GM23338 (cell line): ENCODE measurements around the gene PGLYRP1. TPM values are rescaled to one million over a fixed set of nuclear protein-coding genes. Genes with fewer than 3 reads are reported as not detected.

Source experiments
- ATAC-seq: fragments of 200-7000 bp; cut with Tn5 transposase; 3 replicates; pipeline ENCODE4 v1.9.1; 2020
- DNase-seq: peaks from one replicate; pipeline ENCODE4 v3.0.0-alpha.2; 2015; ENCODE audit warnings: low spot score
- H2AFZ ChIP-seq: fragments of 200-600 bp; sonication (generic); 2 replicates; pipeline ENCODE4 v1.8.0; 2016; ENCODE audit warnings: antibody characterized with exemption, mild to moderate bottlenecking, moderate library complexity
- H3F3A ChIP-seq: fragments of 200-600 bp; sonication (generic); replicated peaks from 2 replicates; pipeline ENCODE4 v1.8.0; 2017; ENCODE audit warnings: antibody characterized with exemption, mixed run types, low read depth
- H3K27ac ChIP-seq: fragments of 200-600 bp; sonication (generic); 2 replicates; pipeline ENCODE4 v1.6.1; 2016; ENCODE audit warnings: low read depth
- H3K27me3 ChIP-seq: fragments of 200-600 bp; sonication (generic); 2 replicates; pipeline ENCODE4 v1.8.0; 2016; ENCODE audit warnings: mild to moderate bottlenecking, mixed run types, moderate library complexity; ENCODE audit not compliant: insufficient read depth
- H3K36me3 ChIP-seq: fragments of 200-600 bp; sonication (generic); 2 replicates; pipeline ENCODE4 v1.8.0; 2016; ENCODE audit warnings: mild to moderate bottlenecking; ENCODE audit not compliant: insufficient read depth
- H3K4me1 ChIP-seq: fragments of 200-600 bp; sonication (generic); 2 replicates; pipeline ENCODE4 v1.8.0; 2016; ENCODE audit warnings: mild to moderate bottlenecking, moderate library complexity; ENCODE audit not compliant: insufficient read depth
- H3K4me2 ChIP-seq: fragments of 200-600 bp; sonication (generic); 2 replicates; pipeline ENCODE4 v1.7.1; 2017; ENCODE audit warnings: mixed run types
- H3K4me3 ChIP-seq: fragments of 200-600 bp; sonication (generic); 2 replicates; pipeline ENCODE4 v1.6.1; 2016; ENCODE audit warnings: mixed run types
- H3K79me2 ChIP-seq: fragments of 200-600 bp; sonication (generic); replicated peaks from 2 replicates; pipeline ENCODE4 v1.8.0; 2017; ENCODE audit warnings: mild to moderate bottlenecking; ENCODE audit not compliant: insufficient read depth
- H3K9me2 ChIP-seq: fragments of 200-600 bp; sonication (generic); 2 replicates; pipeline ENCODE4 v1.8.0; 2017; ENCODE audit not compliant: insufficient read depth
- H4K20me1 ChIP-seq: fragments of 200-600 bp; sonication (generic); replicated peaks from 2 replicates; pipeline ENCODE4 v1.8.0; 2017; ENCODE audit warnings: mild to moderate bottlenecking; ENCODE audit not compliant: insufficient read depth
- H3K27ac Mint-ChIP-seq: 2 replicates; pipeline ENCODE4 v1.8.0; 2020; ENCODE audit warnings: inconsistent platforms, mild to moderate bottlenecking, moderate library complexity, mixed read lengths
- H3K27me3 Mint-ChIP-seq: 3 replicates; pipeline ENCODE4 v1.8.0; 2022; ENCODE audit warnings: low read depth, mild to moderate bottlenecking, moderate library complexity, mixed read lengths, inconsistent platforms; ENCODE audit not compliant: insufficient read depth, poor library complexity
- H3K36me3 Mint-ChIP-seq: 3 replicates; pipeline ENCODE4 v1.8.0; 2021; ENCODE audit warnings: low read depth, mild to moderate bottlenecking, inconsistent platforms, moderate library complexity, mixed read lengths
- H3K4me1 Mint-ChIP-seq: 3 replicates; pipeline ENCODE4 v1.8.0; 2020; ENCODE audit warnings: mild to moderate bottlenecking, inconsistent platforms, mixed read lengths
- H3K4me3 Mint-ChIP-seq: 3 replicates; pipeline ENCODE4 v1.8.0; 2021; ENCODE audit warnings: moderate library complexity, mild to moderate bottlenecking, inconsistent platforms, mixed read lengths
- H3K9me3 Mint-ChIP-seq: 3 replicates; pipeline ENCODE4 v1.8.0; 2020; ENCODE audit warnings: moderate library complexity, mild to moderate bottlenecking, inconsistent platforms, mixed read lengths
- CREB1 ChIP-seq: fragments of 250-450 bp; sonication (Bioruptor Pico); IDR thresholded peaks from 2 replicates; pipeline ENCODE4 v1.5.0; 2020; ENCODE audit warnings: low read depth, mild to moderate bottlenecking, moderate library complexity
- ETS1 ChIP-seq: IDR thresholded peaks from 2 replicates; pipeline ENCODE4 v1.6.1; 2016; ENCODE audit warnings: antibody characterized with exemption
- EZH2phosphoT487 ChIP-seq: fragments of 200-600 bp; sonication (generic); IDR thresholded peaks from one replicate; pipeline ENCODE4 v1.8.1; 2018; ENCODE audit warnings: antibody characterized with exemption; ENCODE audit not compliant: unreplicated experiment
- JUNB ChIP-seq: IDR thresholded peaks from one replicate; pipeline ENCODE4 v1.6.1; 2016; ENCODE audit warnings: antibody characterized with exemption; ENCODE audit not compliant: unreplicated experiment
- POLR2AphosphoS5 ChIP-seq: IDR thresholded peaks from 2 replicates; pipeline ENCODE4 v1.6.1; 2016; ENCODE audit warnings: antibody characterized with exemption, low read depth
- polyA plus RNA-seq: library from polyadenylated mRNA; unstranded; fragments of >200 nt; fragmentation: Nextera tagmentation; extraction: Ambion mirVana; gene quantifications from 2 replicates; pipeline ENCODE4 v1.2.1, GENCODE V29; 2016
- total RNA-seq: library from RNA; depleted of rRNA; stranded (reverse); fragments of >200 nt; shearing (Covaris generic); gene quantifications from 2 replicates; pipeline ENCODE4 v1.2.3, GENCODE V29; 2014
- TF ChIP-seq, protein P1 (sequence below), 2 experiments: fragments of 200-600 bp in 1 of 2; sonication (generic) in 1 of 2; conservative IDR thresholded peaks; 2 replicates each; pipeline versions ENCODE4 v1.5.1 to v1.6.1; 2016 to 2017; ENCODE audit warnings: antibody characterized with exemption in 2 of 2, low read depth in 2 of 2, mild to moderate bottlenecking in 2 of 2, moderate library complexity in 1 of 2
- TF ChIP-seq, protein P2 (sequence below): IDR thresholded peaks from one replicate; pipeline ENCODE4 v1.6.1; 2018; ENCODE audit warnings: antibody characterized with exemption; ENCODE audit not compliant: unreplicated experiment

Gene PGLYRP1
- total and polyA plus RNA-seq, 2 experiments from 2014 or later: not detected

- Histone ChIP-seq H3K79me2 (no peaks in the 10 kb centered on the region), H2AFZ (no peak overlapping the region), H3K9me2 (no peaks in the 10 kb centered on the region), H3K36me3 (no peaks in the 10 kb centered on the region), H3F3A (peaks cover 5% of the 10 kb centered on the region; the same call in 1 of the 2 replicates), H3K27ac (no peak overlapping the region), H3K4me2 (peak overlapping the region; percentile 78), H3K4me1 (peaks cover 3% of the 10 kb centered on the region; the same call in 1 of the 2 replicates), H4K20me1 (peaks cover 5% of the 10 kb centered on the region; the same call in 1 of the 2 replicates), H3K27me3 (0 out of 2 replicates have a peak, but pooled peaks cover 2% of the 10 kb centered on the region), H3K4me3 (peak overlapping the region; percentile 59)
- no peak overlapping the region for H3K27ac Mint-ChIP-seq
- no peaks in the 10 kb centered on the region for H3K36me3 Mint-ChIP-seq
- H3K27me3 Mint-ChIP-seq: peaks cover 17% of the 10 kb centered on the region
- TF ChIP-seq EZH2phosphoT487: no peak
- no peaks in the 10 kb centered on the region for H3K9me3 Mint-ChIP-seq
- ATAC-seq (no peak), DNase-seq (no peak)
- peak overlapping the region; percentile 62 for H3K4me3 Mint-ChIP-seq
- H3K4me1 Mint-ChIP-seq: peaks cover 28% of the 10 kb centered on the region
Observed at GRCh38 chr19:45972081-45972946, 50.5 kb downstream of the PGLYRP1 start.

GRCh38 chr19:45971260-45971902 is 51.5 kb downstream of the PGLYRP1 start:
- ATAC-seq: no peak
- H3K27me3 ChIP-seq: 0 out of 2 replicates have a peak, but pooled peaks cover 2% of the 10 kb centered on the region
- Mint-ChIP-seq H3K27ac (no peak overlapping the region), H3K36me3 (no peaks in the 10 kb centered on the region), H3K4me3 (peak overlapping the region; percentile 62; the same call in 2 of the 3 replicates), H3K9me3 (no peaks in the 10 kb centered on the region), H3K4me1 (peaks cover 29% of the 10 kb centered on the region), H3K27me3 (peaks cover 17% of the 10 kb centered on the region)
- no peaks in the 10 kb centered on the region for H3K79me2 ChIP-seq
- H3K4me3 ChIP-seq: no peak overlapping the region
- no peak overlapping the region for H2AFZ ChIP-seq
- H3K27ac ChIP-seq: no peak overlapping the region
- no peak for DNase-seq
- peak overlapping the region; percentile 29; the same call in 1 of the 2 replicates for H3K4me2 ChIP-seq
- TF ChIP-seq, protein P1, sequence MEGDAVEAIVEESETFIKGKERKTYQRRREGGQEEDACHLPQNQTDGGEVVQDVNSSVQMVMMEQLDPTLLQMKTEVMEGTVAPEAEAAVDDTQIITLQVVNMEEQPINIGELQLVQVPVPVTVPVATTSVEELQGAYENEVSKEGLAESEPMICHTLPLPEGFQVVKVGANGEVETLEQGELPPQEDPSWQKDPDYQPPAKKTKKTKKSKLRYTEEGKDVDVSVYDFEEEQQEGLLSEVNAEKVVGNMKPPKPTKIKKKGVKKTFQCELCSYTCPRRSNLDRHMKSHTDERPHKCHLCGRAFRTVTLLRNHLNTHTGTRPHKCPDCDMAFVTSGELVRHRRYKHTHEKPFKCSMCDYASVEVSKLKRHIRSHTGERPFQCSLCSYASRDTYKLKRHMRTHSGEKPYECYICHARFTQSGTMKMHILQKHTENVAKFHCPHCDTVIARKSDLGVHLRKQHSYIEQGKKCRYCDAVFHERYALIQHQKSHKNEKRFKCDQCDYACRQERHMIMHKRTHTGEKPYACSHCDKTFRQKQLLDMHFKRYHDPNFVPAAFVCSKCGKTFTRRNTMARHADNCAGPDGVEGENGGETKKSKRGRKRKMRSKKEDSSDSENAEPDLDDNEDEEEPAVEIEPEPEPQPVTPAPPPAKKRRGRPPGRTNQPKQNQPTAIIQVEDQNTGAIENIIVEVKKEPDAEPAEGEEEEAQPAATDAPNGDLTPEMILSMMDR (conservative IDR thresholded peaks at IDR 0.05; ENCODE audit: low read depth in 2 of 2): no peak
- H3K36me3 ChIP-seq: no peaks in the 10 kb centered on the region
- H4K20me1 ChIP-seq: peaks cover 5% of the 10 kb centered on the region; the same call in 1 of the 2 replicates
- peaks cover 3% of the 10 kb centered on the region; the same call in 1 of the 2 replicates for H3K4me1 ChIP-seq
- H3K9me2 ChIP-seq: no peaks in the 10 kb centered on the region
- peaks cover 9% of the 10 kb centered on the region; the same call in 1 of the 2 replicates for H3F3A ChIP-seq

DNA sequence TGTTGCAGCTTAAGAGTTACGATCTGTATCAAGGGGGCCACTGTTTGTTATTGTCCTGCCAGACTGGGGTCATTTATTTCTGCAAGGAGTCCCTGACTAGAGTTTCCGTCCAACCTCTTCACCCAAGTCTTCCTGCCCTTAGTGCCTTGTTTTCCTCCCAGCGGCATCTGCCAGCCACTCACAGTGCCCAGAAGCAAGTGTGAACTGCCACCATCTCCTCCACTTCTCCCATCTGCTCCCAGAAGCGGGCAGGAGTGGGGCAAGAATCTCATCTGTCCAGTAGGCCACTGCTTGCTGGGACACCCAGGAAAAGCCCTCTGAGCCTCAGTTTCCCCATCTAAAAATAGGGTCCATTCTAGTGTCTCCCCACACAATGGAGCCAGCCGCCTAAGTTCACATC is 53.2 kb downstream of the PGLYRP1 start:
- Histone ChIP-seq H3F3A (peaks cover 9% of the 10 kb centered on the region; the same call in 1 of the 2 replicates), H3K4me2 (no peak overlapping the region), H4K20me1 (peaks cover 5% of the 10 kb centered on the region; the same call in 1 of the 2 replicates), H3K9me2 (no peaks in the 10 kb centered on the region), H3K79me2 (no peaks in the 10 kb centered on the region), H3K27me3 (0 out of 2 replicates have a peak, but pooled peaks cover 1% of the 10 kb centered on the region), H3K4me1 (peaks cover under 1% of the 10 kb centered on the region; the same call in 1 of the 2 replicates), H3K36me3 (no peaks in the 10 kb centered on the region), H2AFZ (no peak overlapping the region), H3K27ac (no peak overlapping the region), H3K4me3 (no peak overlapping the region)
- H3K27ac Mint-ChIP-seq: no peak overlapping the region
- no peak for ATAC-seq
- no peak overlapping the region for H3K4me3 Mint-ChIP-seq
- DNase-seq: no peak
- H3K36me3 Mint-ChIP-seq: no peaks in the 10 kb centered on the region
- H3K27me3 Mint-ChIP-seq: peaks cover 15% of the 10 kb centered on the region
- no peaks in the 10 kb centered on the region for H3K9me3 Mint-ChIP-seq
- H3K4me1 Mint-ChIP-seq: peaks cover 24% of the 10 kb centered on the region
- TF ChIP-seq POLR2AphosphoS5 (no peak), ETS1 (no peak), CREB1 (CRISPR knock-in tag) (no peak), JUNB (no peak)
- TF ChIP-seq, protein P2, sequence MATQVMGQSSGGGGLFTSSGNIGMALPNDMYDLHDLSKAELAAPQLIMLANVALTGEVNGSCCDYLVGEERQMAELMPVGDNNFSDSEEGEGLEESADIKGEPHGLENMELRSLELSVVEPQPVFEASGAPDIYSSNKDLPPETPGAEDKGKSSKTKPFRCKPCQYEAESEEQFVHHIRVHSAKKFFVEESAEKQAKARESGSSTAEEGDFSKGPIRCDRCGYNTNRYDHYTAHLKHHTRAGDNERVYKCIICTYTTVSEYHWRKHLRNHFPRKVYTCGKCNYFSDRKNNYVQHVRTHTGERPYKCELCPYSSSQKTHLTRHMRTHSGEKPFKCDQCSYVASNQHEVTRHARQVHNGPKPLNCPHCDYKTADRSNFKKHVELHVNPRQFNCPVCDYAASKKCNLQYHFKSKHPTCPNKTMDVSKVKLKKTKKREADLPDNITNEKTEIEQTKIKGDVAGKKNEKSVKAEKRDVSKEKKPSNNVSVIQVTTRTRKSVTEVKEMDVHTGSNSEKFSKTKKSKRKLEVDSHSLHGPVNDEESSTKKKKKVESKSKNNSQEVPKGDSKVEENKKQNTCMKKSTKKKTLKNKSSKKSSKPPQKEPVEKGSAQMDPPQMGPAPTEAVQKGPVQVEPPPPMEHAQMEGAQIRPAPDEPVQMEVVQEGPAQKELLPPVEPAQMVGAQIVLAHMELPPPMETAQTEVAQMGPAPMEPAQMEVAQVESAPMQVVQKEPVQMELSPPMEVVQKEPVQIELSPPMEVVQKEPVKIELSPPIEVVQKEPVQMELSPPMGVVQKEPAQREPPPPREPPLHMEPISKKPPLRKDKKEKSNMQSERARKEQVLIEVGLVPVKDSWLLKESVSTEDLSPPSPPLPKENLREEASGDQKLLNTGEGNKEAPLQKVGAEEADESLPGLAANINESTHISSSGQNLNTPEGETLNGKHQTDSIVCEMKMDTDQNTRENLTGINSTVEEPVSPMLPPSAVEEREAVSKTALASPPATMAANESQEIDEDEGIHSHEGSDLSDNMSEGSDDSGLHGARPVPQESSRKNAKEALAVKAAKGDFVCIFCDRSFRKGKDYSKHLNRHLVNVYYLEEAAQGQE: no peak
- TF ChIP-seq, protein P1 (conservative IDR thresholded peaks at IDR 0.05; ENCODE audit: low read depth in 2 of 2): no peak
